ENCODE data around the gene SLC27A3.
A peak's percentile ranks its signal among the peaks of the same experiment; 100 is the strongest.

SLC27A3 gene

DNA sequence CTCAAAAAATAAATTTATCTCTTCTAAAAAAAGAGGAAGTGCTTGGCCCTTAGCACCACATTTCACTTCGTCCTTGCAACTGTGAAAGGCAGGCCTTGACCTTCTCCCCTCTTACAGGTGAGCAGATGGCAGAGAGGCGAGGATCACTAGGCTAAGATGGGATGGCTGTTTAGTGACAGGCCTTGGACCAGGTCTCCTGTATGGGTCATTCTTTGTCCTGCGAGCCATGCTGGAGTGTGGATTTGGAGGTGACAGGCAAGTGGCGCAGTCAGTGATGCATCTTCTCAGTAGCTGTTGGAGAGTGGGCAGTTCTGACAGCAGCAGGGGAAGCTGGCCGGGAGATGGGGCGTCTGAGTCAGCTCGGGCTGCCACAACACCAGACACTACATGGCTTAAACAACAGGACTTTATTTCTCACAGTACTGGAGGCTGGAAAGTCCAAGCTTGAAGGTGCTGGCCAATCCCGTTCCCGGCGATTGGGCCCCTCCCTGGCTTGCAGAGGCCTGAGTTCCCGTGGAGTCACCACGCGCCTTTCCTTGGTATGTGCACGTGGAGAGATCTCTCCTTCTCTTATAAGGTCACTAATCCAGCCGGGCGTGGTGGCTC is 16.5 kb downstream of the SLC27A3 start:
- peak overlapping the region; percentile 97 for H3K27ac ChIP-seq (ENCODE audit: low read depth, low read length)

DNA sequence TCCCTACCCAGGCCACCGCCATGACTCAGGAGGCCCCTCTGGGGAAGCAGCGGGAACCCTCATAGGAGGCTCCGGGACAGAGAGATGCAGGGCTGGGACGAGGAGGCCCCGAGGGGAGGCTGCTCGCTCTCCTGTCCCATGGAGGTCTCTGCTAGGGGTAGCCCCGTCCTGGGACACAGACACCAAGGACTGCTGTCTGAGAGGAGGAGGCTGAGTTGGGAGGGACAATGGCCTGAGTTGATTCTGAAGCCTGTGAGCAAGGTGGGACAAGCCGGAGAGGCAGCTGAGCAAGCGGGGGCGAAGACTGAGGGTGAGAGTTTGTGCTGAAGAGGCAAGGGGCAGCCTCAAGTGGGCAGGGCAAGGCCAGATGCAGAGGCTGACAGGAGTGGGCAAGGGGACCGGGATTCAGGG is 17.4 kb downstream of the SLC27A3 start:
- peaks cover 20% of the 10 kb centered on the region for H3K4me1 ChIP-seq (ENCODE audit: control insufficient read depth, insufficient read depth, low read length)
- no peak overlapping the region for H3K9ac ChIP-seq (ENCODE audit: low read length)
- H3K27ac ChIP-seq (ENCODE audit: low read depth, low read length) = no peak overlapping the region
- no peaks in the 10 kb centered on the region for H3K36me3 ChIP-seq (ENCODE audit: control insufficient read depth, insufficient read depth, low read length)
- no peaks in the 10 kb centered on the region for H3K27me3 ChIP-seq (ENCODE audit: control insufficient read depth, insufficient read depth, low read length)
- H3K4me3 ChIP-seq (ENCODE audit: low read length) = no peak overlapping the region

More for the DNA sequence above, 16.5 kb downstream of the SLC27A3 start:
- no peak overlapping the region for H3K4me3 ChIP-seq (ENCODE audit: low read length)
- H3K36me3 ChIP-seq (ENCODE audit: control insufficient read depth, insufficient read depth, low read length) = no peaks in the 10 kb centered on the region
- no peak overlapping the region for H3K9ac ChIP-seq (ENCODE audit: low read length)
- no peaks in the 10 kb centered on the region for H3K27me3 ChIP-seq (ENCODE audit: control insufficient read depth, insufficient read depth, low read length)
- peaks cover 20% of the 10 kb centered on the region for H3K4me1 ChIP-seq (ENCODE audit: control insufficient read depth, insufficient read depth, low read length)

DNA sequence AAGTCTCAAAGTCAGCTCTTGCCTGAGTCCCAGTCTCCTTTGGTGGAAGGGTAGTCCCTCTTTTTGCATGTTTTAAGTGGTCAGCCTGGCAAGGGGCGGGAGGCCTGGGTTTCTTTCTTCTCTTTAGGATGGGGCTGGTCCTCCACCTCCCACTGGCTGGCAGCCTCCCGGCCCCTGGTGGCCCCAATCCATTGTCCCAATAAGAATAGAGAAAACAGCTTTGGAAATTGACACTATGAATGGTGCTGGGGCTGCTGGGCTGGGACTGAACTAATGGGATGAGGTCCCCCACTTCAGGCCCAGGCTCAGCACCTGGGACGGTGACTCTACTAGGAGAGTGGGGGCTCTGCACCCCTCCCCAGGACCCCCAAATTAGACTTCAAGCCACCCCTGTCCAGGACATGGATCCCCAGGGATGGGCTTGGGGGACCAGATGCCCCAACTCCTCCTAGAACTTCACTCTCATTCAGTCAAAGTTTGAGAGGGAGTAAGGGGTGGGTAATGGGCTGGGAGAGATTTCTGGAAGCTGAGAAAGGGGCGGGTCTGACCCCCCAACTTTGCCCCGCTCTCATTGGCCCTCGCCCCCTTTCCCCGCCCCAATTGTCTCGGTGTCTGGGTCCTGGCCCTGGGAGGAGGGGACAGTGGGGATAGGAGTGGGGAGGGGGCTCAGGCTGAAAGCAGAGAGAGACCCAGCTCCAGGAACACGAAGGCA is 18.2 kb downstream of the SLC27A3 start:
- H3K4me3 ChIP-seq (ENCODE audit: low read length) = no peak overlapping the region
- no peaks in the 10 kb centered on the region for H3K27me3 ChIP-seq (ENCODE audit: control insufficient read depth, insufficient read depth, low read length)
- H3K9ac ChIP-seq (ENCODE audit: low read length) = no peak overlapping the region
- H3K36me3 ChIP-seq (ENCODE audit: control insufficient read depth, insufficient read depth, low read length) = no peaks in the 10 kb centered on the region
- H3K4me1 ChIP-seq (ENCODE audit: control insufficient read depth, insufficient read depth, low read length) = peaks cover 20% of the 10 kb centered on the region
- H3K27ac ChIP-seq (ENCODE audit: low read depth, low read length) = no peak overlapping the region

DNA sequence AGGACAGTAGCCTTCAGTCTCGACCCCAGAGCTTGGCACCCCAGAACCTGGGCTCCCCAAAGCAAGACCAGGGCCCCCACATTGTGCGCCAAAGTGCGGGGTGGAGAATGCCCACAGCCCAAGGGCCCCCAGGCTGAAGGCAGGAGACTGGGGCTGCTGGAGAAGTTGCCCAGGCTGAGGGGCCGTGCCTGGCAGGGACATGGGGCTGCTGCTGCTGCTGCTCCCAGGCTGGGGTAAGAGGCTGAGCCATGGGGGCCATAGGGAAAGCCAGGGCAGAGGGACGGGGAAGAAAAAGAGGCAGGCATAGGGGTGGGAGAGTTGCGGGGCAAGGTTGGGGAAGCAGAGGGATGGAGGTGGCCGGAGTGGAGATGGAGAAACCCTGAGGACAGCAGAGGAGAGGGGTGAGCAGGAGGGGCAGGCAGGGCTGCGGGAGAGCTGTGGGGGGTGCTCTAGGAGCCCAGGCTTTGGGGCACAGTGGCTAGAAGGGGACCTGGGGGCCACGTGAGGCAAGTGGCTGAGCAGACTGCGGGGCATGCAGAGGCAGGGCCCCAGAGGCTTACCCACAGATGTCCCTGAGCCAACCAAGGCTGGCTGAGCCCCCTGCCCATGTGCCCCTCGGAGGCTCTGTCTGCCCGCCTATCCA is 18.9 kb downstream of the SLC27A3 start:
- no peak overlapping the region for H3K4me3 ChIP-seq (ENCODE audit: low read length)
- H3K9ac ChIP-seq (ENCODE audit: low read length) = no peak overlapping the region
- H3K4me1 ChIP-seq (ENCODE audit: control insufficient read depth, insufficient read depth, low read length) = peaks cover 19% of the 10 kb centered on the region
- H3K27ac ChIP-seq (ENCODE audit: low read depth, low read length) = no peak overlapping the region
- no peaks in the 10 kb centered on the region for H3K27me3 ChIP-seq (ENCODE audit: control insufficient read depth, insufficient read depth, low read length)
- H3K36me3 ChIP-seq (ENCODE audit: control insufficient read depth, insufficient read depth, low read length) = no peaks in the 10 kb centered on the region

DNA sequence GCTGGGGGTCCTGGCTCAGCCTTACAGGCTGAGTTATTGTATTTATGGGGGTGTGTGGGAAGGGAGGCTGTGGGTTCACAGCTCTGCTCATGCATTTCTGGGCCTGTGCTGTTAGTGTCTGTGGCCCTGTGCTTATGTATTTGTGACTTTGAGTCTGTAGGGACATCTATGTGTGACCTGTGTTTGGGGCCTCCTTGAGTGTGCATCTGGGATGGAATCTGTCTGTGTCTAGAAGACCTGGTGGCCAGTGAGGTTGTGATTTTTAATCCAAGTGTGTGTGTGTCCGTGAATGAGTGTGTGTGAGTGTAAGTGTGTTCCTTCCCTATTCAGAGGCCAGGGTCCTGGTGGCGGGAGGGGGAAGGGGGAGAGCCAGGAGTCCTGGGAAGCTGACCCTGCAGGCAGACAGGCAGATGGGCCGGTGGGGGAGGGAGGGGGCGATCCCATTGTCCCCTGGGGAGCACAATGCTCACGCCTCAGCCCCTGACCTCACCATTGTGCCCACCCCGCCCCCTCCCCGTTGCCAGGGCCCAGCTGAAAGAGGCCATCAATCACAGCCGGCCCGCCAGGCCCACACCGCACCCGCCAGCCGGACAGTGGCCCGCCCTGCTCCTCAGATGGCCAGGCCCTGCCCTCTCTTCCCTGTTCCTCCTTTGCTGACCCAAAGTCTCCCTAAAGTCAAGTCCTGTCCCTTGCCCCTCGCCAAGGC is 19.6 kb downstream of the SLC27A3 start:
- Histone ChIP-seq H3K4me1 (ENCODE audit: control insufficient read depth, insufficient read depth, low read length) (peaks cover 12% of the 10 kb centered on the region), H3K4me3 (ENCODE audit: low read length) (no peak overlapping the region), H3K27me3 (ENCODE audit: control insufficient read depth, insufficient read depth, low read length) (no peaks in the 10 kb centered on the region), H3K9ac (ENCODE audit: low read length) (no peak overlapping the region), H3K27ac (ENCODE audit: low read depth, low read length) (no peak overlapping the region), H3K36me3 (ENCODE audit: control insufficient read depth, insufficient read depth, low read length) (no peaks in the 10 kb centered on the region)

DNA sequence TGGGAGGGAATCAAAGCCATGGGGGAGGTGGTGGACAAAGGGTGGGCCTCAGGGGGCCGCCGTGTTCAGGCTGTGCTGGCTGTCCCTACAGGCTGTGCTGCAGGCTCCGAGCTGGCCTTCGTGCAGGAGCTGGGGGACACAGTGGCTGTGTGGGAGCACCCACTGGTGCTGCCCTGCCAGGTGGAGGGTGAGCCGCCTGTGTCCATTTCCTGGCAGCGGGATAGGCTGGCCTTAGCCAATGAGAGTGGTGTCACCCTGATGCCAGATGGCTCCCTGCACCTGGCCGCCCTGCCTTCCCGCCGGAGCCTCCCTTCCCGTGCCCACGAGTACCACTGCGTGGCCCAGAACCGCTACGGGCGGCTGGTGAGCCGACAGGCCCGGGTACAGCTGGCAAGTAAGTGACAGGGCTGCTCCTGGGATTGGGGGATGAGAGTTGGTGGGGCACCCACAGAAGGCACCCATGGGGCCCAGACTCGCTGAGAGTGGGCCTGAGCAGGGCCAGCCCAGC is 20.2 kb downstream of the SLC27A3 start:
- H3K4me3 ChIP-seq (ENCODE audit: low read length) = no peak overlapping the region
- H3K9ac ChIP-seq (ENCODE audit: low read length) = no peak overlapping the region
- H3K4me1 ChIP-seq (ENCODE audit: control insufficient read depth, insufficient read depth, low read length) = peaks cover 8% of the 10 kb centered on the region
- no peaks in the 10 kb centered on the region for H3K27me3 ChIP-seq (ENCODE audit: control insufficient read depth, insufficient read depth, low read length)
- H3K27ac ChIP-seq (ENCODE audit: low read depth, low read length) = no peak overlapping the region
- no peaks in the 10 kb centered on the region for H3K36me3 ChIP-seq (ENCODE audit: control insufficient read depth, insufficient read depth, low read length)

DNA sequence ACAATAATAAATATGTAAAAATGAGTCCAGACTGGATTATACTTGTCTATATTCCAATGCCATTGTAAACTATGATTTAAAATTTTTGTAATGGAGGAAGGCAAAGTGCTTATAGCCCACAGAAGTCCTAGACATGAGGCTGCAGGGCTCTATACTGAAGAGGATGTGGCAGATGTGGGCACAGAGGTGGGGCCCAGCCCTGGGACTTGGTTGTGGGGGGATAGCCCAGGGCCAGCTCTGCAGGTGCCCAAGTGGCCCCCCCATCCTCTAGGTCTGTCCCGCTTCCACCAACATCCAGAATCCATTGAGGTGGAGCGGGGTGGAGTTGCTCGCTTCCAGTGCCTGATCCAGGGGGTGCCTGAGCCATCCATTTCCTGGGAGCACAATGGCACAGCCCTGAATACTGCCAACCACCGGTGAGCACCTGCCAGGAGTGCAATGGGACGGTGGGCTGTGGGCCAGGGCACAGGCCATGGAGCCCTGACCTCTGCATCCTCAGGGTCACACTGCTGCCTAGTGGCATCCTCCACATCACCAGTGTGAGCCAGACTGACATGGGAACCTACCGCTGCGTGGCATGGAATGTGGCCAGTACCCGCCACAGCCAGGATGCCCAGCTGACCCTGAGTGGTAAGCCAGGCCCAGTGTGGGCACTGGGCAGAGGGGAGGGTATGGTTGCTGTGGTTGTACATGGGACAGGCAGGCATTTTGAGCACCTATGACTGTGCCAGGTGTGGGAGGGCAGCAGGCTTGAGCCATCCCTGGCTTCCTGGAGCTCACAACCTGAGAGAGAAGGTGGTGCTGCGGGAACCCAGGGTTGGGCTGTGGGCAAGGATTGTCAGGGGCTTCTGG is 21.0 kb downstream of the SLC27A3 start:
- no peaks in the 10 kb centered on the region for H3K27me3 ChIP-seq (ENCODE audit: control insufficient read depth, insufficient read depth, low read length)

DNA sequence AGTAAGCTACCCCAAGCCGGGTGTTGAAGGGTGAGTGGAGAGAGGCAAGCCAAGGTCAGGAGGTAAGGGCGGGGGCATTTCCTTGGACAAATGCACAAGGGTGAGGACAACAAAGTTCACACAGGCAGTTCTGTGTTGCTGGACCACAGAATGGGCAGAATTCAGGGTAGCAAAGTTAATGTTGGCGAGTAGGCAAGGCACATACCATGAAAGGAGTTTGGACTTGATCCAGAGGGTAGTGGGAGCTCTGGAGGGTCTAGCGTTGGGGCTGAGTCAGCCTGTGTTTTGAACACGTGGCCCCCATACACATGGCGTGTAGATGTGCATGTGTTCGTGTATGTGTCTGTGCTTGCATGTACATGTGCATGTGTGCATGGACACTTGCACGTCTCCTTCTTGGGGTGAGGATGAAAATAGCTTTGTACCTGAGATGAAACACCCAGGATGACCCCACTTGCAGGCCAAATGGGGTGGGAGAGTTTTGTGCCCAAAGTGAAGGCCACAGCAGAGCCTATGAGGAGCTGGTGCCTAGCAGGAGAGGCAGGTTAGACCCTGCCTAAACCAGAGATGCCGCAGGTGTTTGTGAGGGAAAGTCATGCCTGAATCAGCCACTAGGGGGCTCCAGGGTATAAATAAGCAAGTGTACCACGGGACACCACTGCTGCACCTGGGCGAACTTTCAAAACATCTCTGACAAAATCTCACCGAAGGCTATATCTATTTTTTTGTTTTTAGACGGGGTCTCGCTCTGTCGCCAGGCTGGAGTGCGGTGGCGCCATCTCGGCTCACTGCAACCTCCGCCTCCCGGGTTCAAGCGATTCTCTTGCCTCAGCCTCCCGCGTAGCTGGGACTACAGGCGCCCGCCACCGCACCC is 21.8 kb downstream of the SLC27A3 start:
- no peak overlapping the region for H3K9ac ChIP-seq (ENCODE audit: low read length)
- H3K36me3 ChIP-seq (ENCODE audit: control insufficient read depth, insufficient read depth, low read length) = no peaks in the 10 kb centered on the region
- H3K27ac ChIP-seq (ENCODE audit: low read depth, low read length) = no peak overlapping the region
- no peaks in the 10 kb centered on the region for H3K27me3 ChIP-seq (ENCODE audit: control insufficient read depth, insufficient read depth, low read length)
- H3K4me3 ChIP-seq (ENCODE audit: low read length) = no peak overlapping the region
- H3K4me1 ChIP-seq (ENCODE audit: control insufficient read depth, insufficient read depth, low read length) = no peaks in the 10 kb centered on the region

More for the DNA sequence above, 21.0 kb downstream of the SLC27A3 start:
- Histone ChIP-seq H3K27ac (ENCODE audit: low read depth, low read length) (no peak overlapping the region), H3K4me1 (ENCODE audit: control insufficient read depth, insufficient read depth, low read length) (peaks cover 3% of the 10 kb centered on the region), H3K36me3 (ENCODE audit: control insufficient read depth, insufficient read depth, low read length) (no peaks in the 10 kb centered on the region), H3K9ac (ENCODE audit: low read length) (no peak overlapping the region), H3K4me3 (ENCODE audit: low read length) (no peak overlapping the region)

DNA sequence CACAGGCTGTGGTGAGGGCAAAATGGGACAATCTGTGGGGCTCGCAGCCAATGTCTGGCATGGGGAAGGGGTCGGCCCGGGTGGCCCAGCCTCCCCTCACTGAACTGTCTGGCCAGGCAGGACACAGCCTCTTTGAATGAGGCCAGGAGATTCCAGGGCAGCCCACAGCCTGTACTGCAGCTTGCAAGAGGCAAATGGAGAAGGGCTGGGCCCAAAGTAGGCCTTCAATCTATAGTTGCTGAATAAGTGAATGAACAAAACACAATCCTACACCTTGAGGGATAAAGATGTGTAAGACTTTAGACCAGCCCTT is 23.2 kb downstream of the SLC27A3 start:
- no peak overlapping the region for H3K9ac ChIP-seq (ENCODE audit: low read length)
- no peaks in the 10 kb centered on the region for H3K36me3 ChIP-seq (ENCODE audit: control insufficient read depth, insufficient read depth, low read length)
- H3K27me3 ChIP-seq (ENCODE audit: control insufficient read depth, insufficient read depth, low read length) = no peaks in the 10 kb centered on the region
- H3K4me3 ChIP-seq (ENCODE audit: low read length) = no peak overlapping the region
- H3K4me1 ChIP-seq (ENCODE audit: control insufficient read depth, insufficient read depth, low read length) = no peaks in the 10 kb centered on the region
- no peak overlapping the region for H3K27ac ChIP-seq (ENCODE audit: low read depth, low read length)

DNA sequence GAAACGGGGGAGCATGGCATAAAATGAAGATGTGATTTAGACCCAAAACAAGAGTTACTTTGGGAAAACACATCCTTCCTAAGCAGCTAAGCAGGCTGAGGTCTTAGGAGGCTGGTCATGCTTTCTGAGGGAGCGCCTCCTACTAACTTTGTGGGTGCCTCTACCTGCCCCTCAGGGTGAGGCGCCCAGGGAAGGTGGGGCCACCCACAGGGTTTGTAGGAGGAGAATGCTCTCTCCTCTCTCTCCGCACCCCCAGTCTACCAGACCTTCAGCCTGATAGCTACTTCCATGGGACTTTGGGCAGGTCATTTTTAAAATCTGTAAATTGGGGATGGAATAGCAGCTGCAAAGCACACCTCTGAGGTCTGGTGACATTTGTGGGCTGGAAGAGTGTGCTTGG is 23.8 kb downstream of the SLC27A3 start:
- no peaks in the 10 kb centered on the region for H3K4me1 ChIP-seq (ENCODE audit: control insufficient read depth, insufficient read depth, low read length)
- H3K4me3 ChIP-seq (ENCODE audit: low read length) = no peak overlapping the region
- no peak overlapping the region for H3K27ac ChIP-seq (ENCODE audit: low read depth, low read length)
- no peaks in the 10 kb centered on the region for H3K36me3 ChIP-seq (ENCODE audit: control insufficient read depth, insufficient read depth, low read length)
- H3K9ac ChIP-seq (ENCODE audit: low read length) = no peak overlapping the region
- no peaks in the 10 kb centered on the region for H3K27me3 ChIP-seq (ENCODE audit: control insufficient read depth, insufficient read depth, low read length)

Data from rectal smooth muscle tissue (tissue), 1 donor.